HG03460 (cell line): Measurements from ENCODE around the gene IL1RAPL2.
"Not testable (repeated sequence)": the region's sequence is repeated elsewhere in the genome, so short reads cannot be mapped to it uniquely, and the experiment has no call there.

Experiments
- ATAC-seq: cut with Tn5 transposase; IDR thresholded peaks from one replicate; pipeline ENCODE4 v1.9.1; 2021; ENCODE audit not compliant: unreplicated experiment

The IL1RAPL2 gene

GRCh38 chrX:104852241-104852640 lies 286.2 kb downstream of the IL1RAPL2 start:
- no peak for ATAC-seq

DNA sequence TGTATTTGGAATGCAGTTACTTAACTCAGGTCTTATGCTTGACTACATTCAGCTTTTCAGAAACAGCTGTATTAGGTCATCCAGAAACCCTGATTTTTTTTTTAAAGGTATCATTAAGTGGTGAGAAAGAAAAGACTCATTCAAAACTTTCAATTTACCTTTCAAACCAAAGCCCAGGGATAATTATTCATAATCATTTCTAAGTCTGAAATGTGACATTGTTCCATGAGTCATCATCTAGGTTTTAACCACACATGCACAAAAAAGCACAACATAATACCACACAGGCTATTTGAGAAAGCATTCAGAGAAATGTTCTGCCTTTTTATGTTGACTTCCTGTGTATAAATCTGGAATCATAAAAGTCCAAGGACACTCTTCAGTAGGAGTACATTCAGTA lies 288.2 kb downstream of the IL1RAPL2 start:
- ATAC-seq = no peak

- no peak for ATAC-seq
Measured at GRCh38 chrX:104854790-104855340, 288.9 kb downstream of the IL1RAPL2 start.

DNA sequence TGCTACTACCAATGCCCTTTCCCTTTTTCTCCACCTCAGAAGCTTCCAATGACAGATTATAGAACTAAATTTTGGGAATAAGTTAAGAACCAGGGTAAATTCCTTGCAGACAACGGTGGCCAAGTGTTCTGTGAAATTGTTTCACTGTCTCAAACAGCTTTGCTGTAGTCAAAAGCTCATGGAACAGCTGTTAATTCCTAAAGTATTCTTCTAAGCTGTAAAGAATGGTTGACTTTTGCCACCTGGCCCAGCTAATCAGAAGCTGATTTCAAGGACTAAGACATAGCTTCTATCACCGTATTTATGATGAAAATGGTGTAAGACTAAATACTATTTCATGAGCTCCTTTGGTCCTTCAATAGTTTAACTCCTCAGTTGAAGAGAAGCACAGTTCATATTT lies 297.5 kb downstream of the IL1RAPL2 start:
- no peak for ATAC-seq

- no peak for ATAC-seq
Measured at GRCh38 chrX:104864296-104864695, 298.3 kb downstream of the IL1RAPL2 start.

DNA sequence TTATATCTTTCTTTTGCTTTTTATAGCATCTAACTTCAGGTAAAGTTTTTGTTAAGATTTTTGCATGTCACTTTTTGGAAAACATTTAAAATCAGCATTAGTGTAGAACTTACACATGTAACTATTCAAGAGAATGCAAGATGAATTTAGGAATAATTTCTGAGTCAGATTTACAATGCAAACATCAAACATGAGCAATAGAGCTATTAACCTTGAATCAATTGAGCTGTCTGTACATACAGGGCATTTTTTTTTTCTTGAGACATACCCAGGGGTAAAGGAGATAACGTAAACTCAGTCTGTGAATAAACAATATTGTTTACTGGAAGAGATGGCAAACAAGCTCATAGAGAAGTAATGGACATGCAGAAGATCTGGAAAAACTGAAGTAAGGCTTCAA lies 311.5 kb downstream of the IL1RAPL2 start:
- ATAC-seq = no peak

- ATAC-seq = no peak
Measured at GRCh38 chrX:104902070-104902469, 336.1 kb downstream of the IL1RAPL2 start.

DNA sequence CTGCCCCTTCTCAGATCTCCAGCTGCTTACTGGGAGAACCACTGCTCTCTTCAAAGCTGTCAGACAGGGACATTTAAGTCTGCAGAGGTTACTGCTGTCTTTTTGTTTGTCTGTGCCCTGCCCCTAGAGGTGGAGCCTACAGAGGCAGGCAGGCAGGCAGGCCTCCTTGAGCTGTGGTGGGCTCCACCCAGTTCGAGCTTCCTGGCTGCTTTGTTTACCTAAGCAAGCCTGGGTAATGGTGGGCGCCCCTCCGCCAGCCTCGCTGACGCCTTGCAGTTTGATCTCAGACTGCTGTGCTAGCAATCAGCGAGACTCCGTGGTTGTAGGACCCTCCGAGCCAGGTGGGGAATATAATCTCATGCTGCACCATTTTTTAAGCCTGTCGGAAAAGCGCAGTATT lies 343.7 kb downstream of the IL1RAPL2 start:
- ATAC-seq = not testable (repeated sequence)

DNA sequence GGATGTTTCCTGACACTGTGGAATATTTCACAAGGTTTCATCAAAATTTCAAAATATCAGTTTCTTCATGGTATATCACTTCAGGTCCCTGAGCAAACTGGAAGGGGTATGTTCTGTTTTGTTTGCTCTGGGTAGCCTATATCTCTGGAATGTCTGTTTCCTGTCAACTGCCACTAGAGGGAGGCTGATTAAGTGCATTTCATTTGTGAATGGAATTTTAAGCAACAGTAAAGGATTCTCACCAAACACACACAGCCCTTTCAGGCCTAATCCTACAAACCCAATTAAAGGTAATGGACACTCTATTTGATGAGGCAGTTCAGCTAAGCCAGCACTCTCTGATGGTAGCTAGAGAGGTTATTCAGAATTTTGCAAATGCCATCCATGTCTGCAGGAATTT lies 347.3 kb downstream of the IL1RAPL2 start:
- no peak for ATAC-seq

GRCh38 chrX:104914686-104915085 lies 348.7 kb downstream of the IL1RAPL2 start:
- not testable (repeated sequence) for ATAC-seq

- ATAC-seq = no peak
Measured at GRCh38 chrX:104918122-104918521, 352.1 kb downstream of the IL1RAPL2 start.

DNA sequence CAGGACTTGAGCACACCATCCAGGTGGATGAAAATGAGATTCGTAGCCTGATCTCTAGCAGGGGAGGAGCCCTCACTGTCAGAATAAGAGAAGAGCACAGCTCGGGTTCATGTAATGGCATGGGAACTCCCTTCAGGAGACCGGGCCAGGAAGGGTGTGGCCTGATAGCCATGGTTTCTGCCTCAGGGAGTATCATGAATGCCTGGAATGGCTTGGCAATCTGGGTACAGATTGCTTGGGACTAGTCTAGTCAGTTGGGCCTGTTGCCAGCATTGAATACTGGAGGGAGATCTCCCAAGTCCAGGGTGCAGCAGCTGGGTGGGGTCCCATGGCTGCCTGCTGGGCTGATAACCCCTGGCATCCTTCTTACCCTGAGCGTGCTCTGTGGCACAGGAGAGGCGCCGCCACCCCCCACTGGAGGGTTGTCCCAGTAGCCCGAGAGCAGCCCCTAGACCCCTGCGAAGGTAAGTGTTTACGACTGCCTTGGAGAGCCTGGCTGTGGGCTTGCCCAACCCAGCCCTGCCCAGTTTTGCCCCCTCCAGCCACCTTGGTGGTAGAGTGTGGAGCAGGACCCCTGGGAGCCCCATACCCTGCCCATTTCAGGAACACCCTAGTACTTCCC lies 355.7 kb downstream of the IL1RAPL2 start:
- peak; percentile 29 for ATAC-seq

DNA sequence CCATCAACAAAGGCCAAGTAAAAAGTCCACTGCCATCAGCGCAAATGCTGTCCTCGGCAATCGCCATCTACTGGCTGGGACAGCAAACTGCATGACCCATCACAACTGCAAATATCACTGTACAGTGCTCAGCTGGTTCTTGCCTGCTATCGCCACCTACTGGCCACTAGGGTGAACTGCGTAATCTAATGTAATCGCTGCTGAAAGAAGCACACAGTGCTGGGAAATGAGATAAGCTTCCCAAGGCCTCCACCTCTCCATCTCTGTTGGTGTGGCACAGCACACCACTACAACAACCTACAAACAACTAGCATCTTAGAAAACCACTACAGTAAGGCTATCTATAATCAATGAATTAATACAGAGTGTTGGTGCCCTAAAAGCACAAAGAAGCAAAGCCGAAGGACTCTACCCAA lies 356.2 kb downstream of the IL1RAPL2 start:
- ATAC-seq = peak; percentile 99

DNA sequence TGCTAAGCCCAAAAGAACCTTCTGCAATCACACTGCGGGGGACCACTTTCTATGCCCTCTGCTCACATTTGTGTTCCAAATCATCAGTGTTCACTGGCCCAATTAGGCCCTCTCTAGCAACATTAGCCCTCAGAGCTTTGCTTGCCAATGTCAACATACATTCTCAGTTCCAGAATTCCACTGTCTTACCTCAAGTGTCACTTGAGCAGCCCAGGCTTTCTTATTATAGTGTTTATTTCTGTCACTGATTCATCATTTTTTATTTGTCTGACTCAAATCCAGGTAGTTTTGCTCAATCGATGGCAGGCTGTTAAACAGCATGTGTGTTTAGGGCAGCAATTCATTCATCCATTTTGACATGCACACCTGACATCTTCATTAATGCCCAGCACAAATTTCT lies 363.3 kb downstream of the IL1RAPL2 start:
- no peak for ATAC-seq

- ATAC-seq = no peak
Measured at GRCh38 chrX:104935581-104935980, 369.6 kb downstream of the IL1RAPL2 start.

DNA sequence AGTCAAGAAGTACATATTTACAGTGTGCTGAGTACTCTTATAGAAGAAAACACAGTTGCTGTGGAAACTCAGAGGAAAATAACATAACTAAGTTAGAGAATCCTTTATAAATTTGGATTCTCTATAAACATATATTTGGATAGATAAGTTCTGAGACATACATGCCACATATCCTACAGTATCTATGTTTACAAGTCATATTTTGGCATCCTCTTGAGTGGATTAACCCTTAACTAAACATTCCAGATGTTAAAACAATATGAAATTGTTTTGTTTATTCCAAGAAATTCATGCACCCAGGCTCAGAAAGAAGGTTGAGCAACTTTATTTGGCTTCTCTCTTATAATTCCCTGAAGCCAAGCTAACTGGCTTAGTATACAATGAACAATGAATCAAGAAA lies 387.3 kb downstream of the IL1RAPL2 start:
- ATAC-seq = no peak

- no peak for ATAC-seq
Measured at GRCh38 chrX:104961926-104962325, 395.9 kb downstream of the IL1RAPL2 start.

GRCh38 chrX:104968241-104968640 lies 402.2 kb downstream of the IL1RAPL2 start:
- ATAC-seq = no peak

DNA sequence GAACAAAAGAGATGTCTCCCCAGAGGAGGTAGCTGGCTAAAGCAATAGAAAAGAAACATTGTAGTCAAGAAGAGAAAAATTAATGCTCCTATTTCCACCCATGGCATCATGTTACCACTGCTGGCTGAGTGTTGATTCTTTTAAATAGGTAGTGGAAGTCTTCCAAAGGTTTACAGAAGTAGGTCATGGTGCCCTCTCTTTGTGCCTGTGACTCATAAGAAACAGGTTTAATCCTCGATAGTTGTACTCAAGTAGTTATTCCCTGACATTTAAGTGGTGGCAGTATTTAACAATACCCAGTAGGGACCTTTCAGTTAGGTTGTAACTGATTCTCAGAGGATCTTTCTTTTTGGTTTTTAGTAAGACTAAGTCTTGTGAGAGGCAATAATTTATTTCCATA lies 406.7 kb downstream of the IL1RAPL2 start:
- no peak for ATAC-seq

DNA sequence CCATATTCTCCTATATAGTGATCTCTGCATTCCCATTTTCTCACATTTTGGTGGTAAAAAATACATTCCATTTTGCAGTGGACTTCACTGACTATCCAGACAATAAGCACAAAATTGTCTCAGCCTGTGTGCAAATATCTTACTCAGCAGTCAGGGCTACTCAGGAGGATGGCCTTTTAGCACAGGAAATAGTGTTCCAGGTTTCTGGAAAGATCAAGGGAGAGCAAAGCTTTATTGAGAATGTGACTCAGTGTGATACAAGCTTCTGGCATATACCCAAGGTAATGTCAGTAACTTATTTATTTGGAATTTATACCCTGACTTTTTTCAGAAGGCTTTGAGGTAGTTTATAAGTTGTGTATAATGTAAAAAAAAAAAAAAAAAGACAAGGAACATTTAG lies 421.1 kb downstream of the IL1RAPL2 start:
- no peak for ATAC-seq

DNA sequence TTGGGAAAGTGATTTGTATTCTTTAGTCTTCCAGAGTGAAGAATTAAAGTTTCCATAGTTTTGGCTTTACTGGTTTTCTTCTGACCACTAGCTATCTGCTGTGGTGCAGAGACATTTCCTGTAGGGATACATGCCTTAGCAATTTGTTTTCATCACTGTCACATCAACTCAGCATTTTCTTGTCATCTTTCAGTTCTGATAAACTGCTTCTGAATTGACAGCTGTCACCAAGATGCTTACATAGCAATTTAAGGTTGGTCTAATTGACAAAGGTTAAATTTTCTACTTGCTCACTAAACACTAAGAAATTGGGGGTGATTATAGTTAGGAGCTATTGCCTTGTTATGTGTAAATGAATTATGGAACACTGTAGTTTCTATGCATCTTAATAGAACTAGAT lies 422.0 kb downstream of the IL1RAPL2 start:
- no peak for ATAC-seq

DNA sequence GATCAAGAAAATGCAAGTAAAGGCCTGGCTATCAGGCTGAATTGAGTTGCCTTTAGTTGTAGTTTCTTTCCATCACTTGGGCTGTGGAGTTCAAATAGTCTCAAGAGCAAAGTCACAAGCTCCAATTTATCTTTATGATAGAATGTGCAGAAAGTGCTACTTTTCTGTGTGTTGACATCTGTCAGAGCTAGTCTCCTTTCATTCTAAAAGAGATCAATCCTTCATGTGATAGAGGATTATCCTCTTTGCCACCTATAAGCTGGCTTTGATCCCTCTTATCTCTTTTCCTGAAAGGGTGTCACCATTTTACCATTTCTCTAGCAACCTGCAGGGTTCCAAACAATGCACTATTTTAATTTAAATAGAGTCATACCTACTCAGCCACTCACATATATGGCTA lies 429.5 kb downstream of the IL1RAPL2 start:
- no peak for ATAC-seq

- no peak for ATAC-seq
Measured at GRCh38 chrX:105006103-105006502, 440.1 kb downstream of the IL1RAPL2 start.
